SJSA1 (cell line): ENCODE results near the gene SH2D7. TPM values are rescaled to one million over a fixed set of nuclear protein-coding genes. Genes with fewer than 3 reads are reported as not detected.

ENCODE experiments used
- total RNA-seq: library from RNA; depleted of rRNA; stranded (reverse); fragments of >200 nt; shearing (Covaris generic); gene quantifications from 2 replicates; pipeline ENCODE4 v1.2.3, GENCODE V29; 2014; rRNA removed

SH2D7 gene
- total RNA-seq, 1 experiment from 2014 or later = not detected

Other genes starting within 250 kb of the SH2D7 start
- 27.5 and 28.2 TPM in 2 replicates for gene TBC1D2B, start 14.8 kb upstream of the SH2D7 start, total RNA-seq
- 3.2 and 3.8 TPM in 2 replicates for gene CIB2, start 38.9 kb downstream of the SH2D7 start, total RNA-seq
- 64.6 and 66.8 TPM in 2 replicates for gene IDH3A, start 56.8 kb downstream of the SH2D7 start, total RNA-seq
- not detected in 2 replicates for gene ACSBG1, start 142.0 kb downstream of the SH2D7 start, total RNA-seq
- 0.09 and 0.16 TPM in 2 replicates for gene DNAJA4, start 172.0 kb downstream of the SH2D7 start, total RNA-seq
- 103 and 171 TPM in 2 replicates for gene SKIC8, start 207.0 kb downstream of the SH2D7 start, total RNA-seq
- not detected in 2 replicates for gene CRABP1, start 247.8 kb downstream of the SH2D7 start, total RNA-seq